Rectal smooth muscle tissue (tissue), 1 donor: ENCODE results near the gene DEPP1.

Source experiments
- H3K27ac ChIP-seq: one replicate; pipeline ENCODE4 v1.7.0; 2013; ENCODE audit warnings: low read depth, low read length, inconsistent platforms
- H3K27me3 ChIP-seq: one replicate; pipeline ENCODE4 v1.7.0; 2013; ENCODE audit warnings: low read length; ENCODE audit not compliant: control insufficient read depth, insufficient read depth
- H3K36me3 ChIP-seq: one replicate; pipeline ENCODE4 v1.7.0; 2013; ENCODE audit warnings: low read length; ENCODE audit not compliant: control insufficient read depth, insufficient read depth
- H3K4me1 ChIP-seq: one replicate; pipeline ENCODE4 v1.7.0; 2013; ENCODE audit warnings: low read length; ENCODE audit not compliant: control insufficient read depth, insufficient read depth
- H3K4me3 ChIP-seq: one replicate; pipeline ENCODE4 v1.7.0; 2013; ENCODE audit warnings: low read length
- H3K9ac ChIP-seq: one replicate; pipeline ENCODE4 v1.7.0; 2013; ENCODE audit warnings: low read length

DEPP1 gene

DNA sequence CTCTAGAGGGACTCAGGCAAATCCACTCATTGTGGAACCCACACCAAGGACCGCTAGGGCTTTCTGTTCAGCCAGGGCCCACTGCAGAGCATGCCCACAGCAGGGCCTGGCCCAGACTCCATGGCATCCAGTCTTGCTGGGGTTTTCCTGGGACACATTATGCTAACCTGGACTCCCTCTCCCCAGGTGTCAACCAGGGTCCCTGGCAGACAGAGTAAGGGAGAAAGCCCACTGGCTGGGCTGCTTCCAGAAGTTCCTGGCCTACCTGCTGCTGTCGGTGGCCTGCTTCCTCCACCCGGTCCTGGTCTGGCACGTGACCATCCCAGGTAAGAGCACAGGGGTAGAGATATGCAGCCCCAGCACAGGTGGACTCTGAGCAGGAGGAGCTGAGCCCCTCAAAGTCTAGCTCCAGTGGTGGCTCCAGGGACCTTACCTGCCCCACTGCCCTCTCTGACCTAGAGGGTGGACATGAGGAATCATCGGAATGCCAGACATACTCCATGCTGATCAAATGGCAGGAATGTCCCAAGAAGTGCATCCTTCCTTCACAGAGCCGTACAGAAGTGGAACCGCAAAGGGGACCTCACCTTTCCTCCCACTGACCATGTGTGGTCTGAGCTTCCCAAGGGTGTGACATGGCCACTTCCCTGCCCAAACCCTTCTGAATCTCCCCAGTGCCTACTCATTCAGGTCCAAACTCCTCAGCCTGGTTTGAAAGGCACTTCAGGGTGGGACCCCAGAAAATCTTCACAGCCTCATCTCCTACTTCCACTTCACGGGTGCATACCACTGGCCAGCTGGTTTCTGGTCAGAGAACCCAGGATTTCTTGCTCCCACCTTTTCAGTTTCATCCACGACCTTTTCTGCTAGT, 44.9 kb downstream of the DEPP1 start:
- no peaks in the 10 kb centered on the region for H3K27me3 ChIP-seq
- H3K9ac ChIP-seq = no peak overlapping the region
- H3K36me3 ChIP-seq = no peaks in the 10 kb centered on the region
- no peak overlapping the region for H3K4me3 ChIP-seq
- H3K27ac ChIP-seq = no peak overlapping the region
- H3K4me1 ChIP-seq = peaks cover 10% of the 10 kb centered on the region

DNA sequence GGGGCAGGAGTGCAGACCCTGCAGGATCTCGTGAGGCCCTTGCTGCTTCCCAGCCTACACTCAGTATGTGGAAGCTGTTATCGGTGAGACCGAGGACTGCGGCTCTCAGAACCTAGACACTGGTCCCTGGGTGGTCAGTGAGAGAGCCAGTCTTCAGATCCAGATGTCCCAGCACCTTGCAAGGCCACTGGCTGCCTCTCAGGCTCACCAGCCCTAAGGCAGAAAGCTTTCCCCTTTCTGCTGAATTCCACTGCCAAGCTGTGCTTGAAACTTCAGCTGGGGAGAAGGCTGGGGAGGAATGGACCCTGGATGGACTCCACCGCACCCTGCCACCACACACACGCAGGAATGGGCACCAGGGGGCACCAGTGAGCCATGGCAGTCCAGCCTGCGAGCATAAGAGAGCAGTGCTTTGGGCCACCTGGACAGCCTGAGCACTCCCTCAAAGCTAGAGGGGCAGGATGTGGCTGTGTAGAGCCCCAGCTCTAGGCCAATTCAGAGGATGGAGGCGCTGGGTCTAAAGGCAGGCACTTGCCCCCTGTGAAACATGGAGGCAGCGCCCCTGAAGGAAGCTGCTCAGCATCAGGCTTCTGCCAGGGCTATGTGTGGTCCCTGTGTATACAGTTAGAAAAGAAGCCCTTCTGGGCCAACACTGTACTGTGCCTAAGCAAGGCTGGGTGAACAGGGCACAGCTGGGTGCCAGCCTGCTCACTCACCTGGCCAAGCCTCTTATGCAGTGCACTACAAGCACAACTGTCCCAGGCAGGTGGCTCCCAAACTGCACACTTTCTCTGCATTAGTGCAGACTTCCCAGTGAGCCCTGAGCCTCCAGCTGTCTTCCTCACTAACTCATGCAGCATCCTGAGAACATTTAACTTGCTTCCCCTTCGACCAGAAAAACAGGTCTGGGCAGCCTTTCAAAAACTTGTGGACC, 45.8 kb downstream of the DEPP1 start:
- no peak overlapping the region for H3K27ac ChIP-seq
- H3K27me3 ChIP-seq = no peaks in the 10 kb centered on the region
- H3K9ac ChIP-seq = peak overlapping the region; percentile 16
- H3K4me3 ChIP-seq = no peak overlapping the region
- no peaks in the 10 kb centered on the region for H3K36me3 ChIP-seq
- peaks cover 10% of the 10 kb centered on the region for H3K4me1 ChIP-seq

DNA sequence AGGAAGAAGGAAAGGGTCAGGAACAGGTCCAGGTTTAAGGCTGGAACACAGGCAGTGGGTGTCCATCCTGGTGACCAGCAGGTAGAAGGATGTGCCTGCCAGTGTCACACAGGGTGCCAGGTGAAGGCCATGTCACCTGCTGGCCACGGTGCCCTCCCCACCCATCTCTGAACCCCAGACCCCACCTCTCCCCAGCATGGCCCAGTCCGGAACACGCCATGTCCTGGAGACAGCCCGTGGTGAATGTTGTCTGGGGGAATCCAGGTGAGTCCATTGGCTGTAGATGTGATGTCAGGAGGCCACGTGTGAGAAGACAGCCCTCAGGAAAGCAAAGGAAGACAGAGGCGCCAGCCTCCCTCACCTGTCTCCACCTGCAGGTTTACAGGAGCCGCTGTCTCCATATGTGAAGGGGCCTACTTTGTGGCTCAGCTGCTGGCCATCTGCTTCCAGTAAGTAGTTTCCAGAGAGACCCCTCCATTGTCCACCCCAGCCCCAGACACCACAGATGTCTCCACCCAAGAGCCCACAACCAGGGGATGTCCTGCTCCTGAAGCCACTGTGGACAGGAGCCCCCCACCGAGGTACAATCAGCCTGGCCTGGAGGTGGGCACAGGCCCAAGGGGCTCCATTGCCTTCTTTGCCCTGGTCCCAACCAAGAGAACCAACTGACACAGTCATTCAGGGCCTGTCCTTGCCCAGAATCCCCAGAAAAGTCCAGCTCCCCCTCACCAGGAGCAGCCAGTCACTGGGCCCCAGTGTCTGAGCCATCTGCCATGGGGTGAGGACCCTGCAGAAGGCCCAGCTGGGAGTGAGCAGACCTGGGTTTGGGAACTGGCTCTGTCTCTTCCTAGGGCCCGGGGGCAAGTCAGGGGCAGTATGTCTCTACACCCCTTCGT, 46.7 kb downstream of the DEPP1 start:
- peaks cover 10% of the 10 kb centered on the region for H3K4me1 ChIP-seq
- H3K9ac ChIP-seq = no peak overlapping the region
- no peaks in the 10 kb centered on the region for H3K27me3 ChIP-seq
- H3K4me3 ChIP-seq = no peak overlapping the region
- no peaks in the 10 kb centered on the region for H3K36me3 ChIP-seq
- H3K27ac ChIP-seq = no peak overlapping the region

DNA sequence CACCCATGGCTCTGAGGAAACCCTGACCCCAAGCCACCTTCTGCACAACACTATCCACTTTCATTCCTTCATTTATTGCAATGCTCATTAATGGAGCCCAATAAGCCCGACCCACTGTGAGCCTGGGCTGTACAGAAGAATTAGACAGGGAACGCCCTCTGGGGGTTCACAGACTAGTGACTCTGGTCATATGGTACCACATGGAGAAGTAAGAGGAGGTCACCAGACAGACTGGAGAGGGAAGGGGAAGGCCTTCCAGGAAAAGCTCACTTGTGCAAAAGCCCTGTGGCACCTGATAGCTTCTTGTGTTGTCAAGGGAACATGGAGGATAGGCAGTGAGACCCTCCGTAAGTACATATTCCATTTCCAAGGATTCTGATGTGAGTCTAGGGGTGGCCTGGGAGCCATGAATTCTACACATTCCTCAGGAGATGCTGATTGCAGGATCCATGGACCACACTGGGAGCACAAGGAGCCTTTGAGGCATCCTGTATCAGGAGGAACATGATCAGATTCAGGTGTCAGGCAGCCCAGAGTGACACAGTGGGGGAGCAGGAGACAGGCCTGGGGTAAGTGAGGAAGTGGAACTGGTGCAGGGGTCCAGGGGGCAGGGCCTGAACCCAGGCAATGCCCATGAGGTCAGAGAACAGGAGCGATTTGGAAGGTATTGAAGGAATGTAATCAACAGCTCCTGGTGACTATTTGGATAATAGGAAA, 47.5 kb downstream of the DEPP1 start:
- no peaks in the 10 kb centered on the region for H3K36me3 ChIP-seq
- H3K27ac ChIP-seq = no peak overlapping the region
- no peaks in the 10 kb centered on the region for H3K27me3 ChIP-seq

DNA sequence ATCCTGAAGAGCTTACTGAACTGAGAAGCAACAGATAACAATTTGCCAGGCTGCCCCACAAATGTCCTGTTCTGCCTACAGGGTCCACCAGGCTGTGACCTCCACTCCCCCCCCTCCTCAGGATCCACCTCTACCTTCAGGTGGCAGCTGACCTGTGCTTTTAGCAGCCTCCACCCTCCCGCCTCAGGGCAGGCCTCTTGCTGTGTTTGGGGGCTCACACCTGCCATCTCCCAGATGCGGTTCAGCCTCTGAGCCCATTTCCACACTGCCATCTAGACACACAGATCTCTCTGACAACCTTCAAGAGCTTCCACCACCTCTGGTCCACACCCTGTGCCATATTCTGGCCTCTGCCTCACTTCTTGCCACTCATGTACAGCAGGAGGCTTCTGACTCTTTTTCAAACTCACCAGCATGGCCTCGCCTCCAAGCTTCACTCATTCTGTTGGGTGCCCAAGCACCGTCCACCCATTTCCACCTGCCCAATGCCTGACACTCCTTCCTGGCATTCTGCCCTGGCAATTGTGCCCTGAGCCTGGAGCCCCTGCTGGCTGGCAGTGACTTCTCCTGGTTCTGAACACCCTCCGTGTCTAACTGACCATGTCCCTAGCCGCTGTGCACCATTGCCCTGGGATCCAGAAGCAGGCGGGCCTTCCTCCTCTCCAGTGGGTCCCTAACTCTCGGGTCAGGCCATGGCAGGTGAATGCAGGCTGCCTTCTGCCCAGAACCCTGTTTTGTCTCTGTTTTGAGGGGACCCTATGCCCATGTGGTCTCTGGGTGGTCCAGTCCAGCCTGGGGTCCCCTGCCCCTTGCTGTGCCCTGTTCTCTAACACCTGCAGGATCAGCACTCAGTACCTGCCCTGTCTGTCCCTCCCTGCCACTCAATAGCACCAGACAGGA, 49.0 kb downstream of the DEPP1 start:
- no peaks in the 10 kb centered on the region for H3K27me3 ChIP-seq
- peaks cover 3% of the 10 kb centered on the region for H3K4me1 ChIP-seq
- no peaks in the 10 kb centered on the region for H3K36me3 ChIP-seq
- no peak overlapping the region for H3K27ac ChIP-seq
- no peak overlapping the region for H3K4me3 ChIP-seq
- no peak overlapping the region for H3K9ac ChIP-seq

More for the DNA sequence above, 47.5 kb downstream of the DEPP1 start:
- no peak overlapping the region for H3K4me3 ChIP-seq
- H3K4me1 ChIP-seq = peaks cover 6% of the 10 kb centered on the region
- H3K9ac ChIP-seq = no peak overlapping the region

DNA sequence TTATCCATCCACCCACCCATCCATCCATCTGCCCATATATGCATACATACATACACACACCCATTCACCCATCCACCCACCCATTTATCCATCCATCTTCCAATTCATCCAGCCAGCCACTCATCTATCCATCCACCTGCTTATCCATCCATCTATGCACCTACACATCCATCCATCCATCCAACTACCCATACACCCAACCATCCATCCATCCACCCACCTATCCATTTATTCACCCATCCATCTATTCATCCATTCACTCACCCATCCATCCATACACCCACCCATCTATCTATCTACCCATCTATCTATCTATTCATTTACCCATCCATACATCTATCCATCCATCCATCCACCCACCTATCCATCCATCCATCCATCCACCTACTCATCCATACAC, 50.1 kb downstream of the DEPP1 start:
- H3K27ac ChIP-seq = no peak overlapping the region
- no peaks in the 10 kb centered on the region for H3K36me3 ChIP-seq
- H3K9ac ChIP-seq = no peak overlapping the region
- no peak overlapping the region for H3K4me3 ChIP-seq
- no peaks in the 10 kb centered on the region for H3K27me3 ChIP-seq
- H3K4me1 ChIP-seq = peaks cover 3% of the 10 kb centered on the region

DNA sequence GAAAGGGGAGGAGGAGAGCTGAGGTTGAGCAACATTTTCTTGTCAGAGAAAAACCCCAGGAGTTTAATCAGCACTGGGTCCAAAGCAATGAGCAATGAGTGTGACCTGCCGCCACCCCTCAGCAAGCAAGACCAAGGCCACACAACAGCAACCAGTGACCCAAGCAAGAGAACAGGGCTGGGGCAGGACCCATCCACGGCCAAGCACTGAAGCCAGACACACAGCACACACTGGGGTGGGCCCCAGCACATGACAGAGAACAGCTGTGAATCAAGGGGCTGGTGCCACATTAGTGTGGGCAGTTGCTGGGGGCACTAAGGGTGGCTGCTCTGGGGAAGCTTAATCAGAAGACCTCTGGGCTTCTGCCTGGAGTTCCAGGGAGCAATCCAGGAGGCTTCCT, 51.3 kb downstream of the DEPP1 start:
- Histone ChIP-seq H3K9ac (no peak overlapping the region), H3K4me1 (peaks cover under 1% of the 10 kb centered on the region), H3K36me3 (no peaks in the 10 kb centered on the region), H3K27me3 (no peaks in the 10 kb centered on the region), H3K4me3 (no peak overlapping the region), H3K27ac (no peak overlapping the region)

DNA sequence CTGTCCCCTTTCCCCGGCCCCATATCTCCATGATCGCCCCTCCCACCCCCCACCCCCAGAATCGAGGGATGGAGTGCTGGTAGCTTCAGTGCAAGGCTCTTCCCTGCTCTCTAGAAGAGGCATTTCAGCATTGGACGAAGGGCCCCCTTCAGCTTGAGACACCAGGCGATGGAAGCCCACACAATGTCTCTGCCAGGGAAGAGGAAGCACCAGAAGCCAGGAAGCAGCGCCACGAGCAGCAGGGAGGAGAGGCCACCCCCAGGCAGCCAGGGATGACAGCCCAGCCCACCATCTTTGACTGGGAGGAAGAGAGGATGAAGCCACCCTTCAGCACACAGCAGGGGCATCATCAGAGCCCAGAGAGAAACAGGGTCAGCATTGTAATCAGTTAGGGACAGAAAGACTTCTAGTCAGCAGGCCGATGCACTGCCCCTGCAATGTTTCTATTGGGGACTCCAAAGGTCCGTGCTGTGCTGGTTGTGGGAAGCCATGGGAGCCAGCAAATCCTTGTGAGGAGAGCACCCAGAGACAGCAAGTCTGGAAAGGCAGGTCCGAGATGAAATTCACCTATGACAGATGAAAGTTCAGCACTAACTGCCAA, 51.8 kb downstream of the DEPP1 start:
- Histone ChIP-seq H3K36me3 (no peaks in the 10 kb centered on the region), H3K9ac (no peak overlapping the region), H3K4me3 (no peak overlapping the region), H3K4me1 (no peaks in the 10 kb centered on the region), H3K27me3 (no peaks in the 10 kb centered on the region), H3K27ac (no peak overlapping the region)
